ENCODE results near the gene INMT.
"Not testable (repeated sequence)": the region's sequence is repeated elsewhere in the genome, so short reads cannot be mapped to it uniquely, and the experiment has no call there.

Gene INMT

GRCh38 chr7:30751696-30752273, at the start of gene INMT:
INMT (plus strand) TSS chr7:30752135; CDS start chr7:30752151, 16 bp downstream.
- no peak within 1 kb of the TSS for H3K4me3 ChIP-seq (ENCODE audit: low read depth, low read length)

DNA sequence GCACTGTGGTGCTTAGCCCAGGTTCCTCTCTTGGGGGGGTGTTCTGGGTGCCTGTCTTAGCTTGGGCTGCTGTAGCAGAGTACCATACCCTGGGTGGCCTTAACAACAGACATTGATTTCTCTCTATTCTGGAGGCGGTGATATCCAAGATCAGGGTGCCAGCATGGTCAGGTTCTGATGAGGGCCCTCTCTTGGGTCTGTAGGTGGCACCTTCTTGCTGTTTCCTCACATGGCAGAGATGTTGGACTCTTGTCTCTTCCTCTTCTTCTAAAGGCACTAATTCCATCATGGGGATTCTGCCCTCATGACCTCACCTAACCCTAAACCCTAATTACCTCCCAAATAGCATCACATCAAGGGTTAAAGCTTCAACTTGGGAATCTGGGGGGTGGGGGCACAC, 49.7 kb upstream of the INMT start:
- no peak overlapping the region for H3K4me3 ChIP-seq (ENCODE audit: low read depth, low read length)

- H3K4me3 ChIP-seq (ENCODE audit: low read depth, low read length), result no peak overlapping the region
Observed at GRCh38 chr7:30703756-30704155, 48.2 kb upstream of the INMT start.

DNA sequence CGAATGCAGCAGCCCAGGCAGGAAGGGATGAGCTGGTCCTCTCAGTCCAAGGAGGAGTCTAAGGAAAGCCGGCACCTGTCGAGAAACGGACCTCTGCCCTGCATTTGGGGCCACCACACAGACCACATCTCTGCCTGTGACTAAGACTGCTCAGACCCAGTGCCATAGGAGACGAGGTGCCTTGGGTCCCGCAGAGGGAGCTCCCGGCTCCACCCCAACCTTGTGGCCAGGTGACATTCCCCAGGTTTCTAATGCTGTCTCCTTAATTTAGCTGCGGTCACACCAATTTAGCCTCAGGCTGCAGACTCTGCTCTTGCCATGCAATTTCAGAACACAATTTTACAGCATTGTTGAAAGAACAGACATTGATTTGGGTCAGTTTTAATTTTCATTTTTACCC, 46.9 kb upstream of the INMT start:
- no peak overlapping the region for H3K4me3 ChIP-seq (ENCODE audit: low read depth, low read length)

DNA sequence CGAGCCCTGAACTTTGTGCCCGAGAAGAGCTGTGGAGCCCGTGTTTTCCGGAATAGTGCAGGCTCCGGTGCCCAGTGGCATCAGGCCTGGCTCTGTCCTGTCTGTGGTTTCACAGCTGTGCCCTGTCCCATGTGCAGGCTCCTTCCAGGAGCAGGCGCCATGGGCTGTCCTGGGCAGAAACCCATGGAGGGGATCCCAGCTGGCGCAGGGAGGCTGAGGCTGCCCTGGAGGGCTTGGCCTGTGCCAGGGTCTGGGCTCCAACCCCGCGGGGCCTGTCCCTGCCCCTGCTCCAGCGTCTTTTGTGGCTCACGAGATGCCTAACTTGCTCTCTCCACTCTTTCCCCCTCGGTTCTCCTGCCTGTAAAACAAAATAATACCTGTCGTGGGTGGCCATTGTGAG, 46.3 kb upstream of the INMT start:
- H3K4me3 ChIP-seq (ENCODE audit: low read depth, low read length), result no peak overlapping the region

DNA sequence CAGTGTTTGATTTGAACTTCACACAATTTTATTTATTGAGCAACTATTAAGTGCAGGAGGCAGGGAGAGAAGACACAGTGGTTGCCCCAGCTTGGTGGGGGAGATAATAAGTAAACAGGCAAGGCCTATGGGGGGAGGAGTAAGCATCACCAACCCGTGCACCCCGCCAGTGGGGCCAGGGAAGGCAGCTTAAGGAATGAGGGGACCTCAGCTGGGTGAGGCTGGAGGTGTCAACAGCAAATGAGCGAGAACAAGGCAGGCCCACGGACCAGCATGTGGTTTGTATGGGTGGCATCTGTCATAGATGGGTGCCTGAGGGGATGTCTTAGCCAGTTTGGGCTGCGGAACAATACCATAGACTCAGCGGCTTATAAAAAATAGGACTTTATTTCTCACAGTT, 45.6 kb upstream of the INMT start:
- no peak overlapping the region for H3K4me3 ChIP-seq (ENCODE audit: low read depth, low read length)

DNA sequence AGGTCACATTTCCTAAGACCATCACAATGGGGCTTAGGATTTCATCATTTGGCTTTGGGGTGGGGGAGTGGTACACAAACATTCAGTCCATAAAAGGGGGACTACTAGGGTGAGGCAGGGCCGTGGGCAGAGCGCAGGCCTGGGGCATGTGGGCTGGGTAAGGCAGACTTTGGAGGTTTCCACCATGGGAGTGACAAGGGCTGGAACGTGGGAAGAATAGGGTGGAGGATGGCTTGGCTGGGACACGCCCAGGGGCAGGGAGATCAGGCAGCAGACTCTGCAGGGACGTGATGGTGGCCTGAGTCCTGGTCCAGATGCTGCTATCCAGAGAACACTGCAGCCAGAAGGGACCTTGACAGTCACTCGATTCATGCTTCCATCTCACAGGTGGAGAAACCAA, 45.0 kb upstream of the INMT start:
- no peak overlapping the region for H3K4me3 ChIP-seq (ENCODE audit: low read depth, low read length)

GRCh38 chr7:30707391-30708357, 44.3 kb upstream of the INMT start:
- H3K4me3 ChIP-seq (ENCODE audit: low read depth, low read length), result no peak overlapping the region

DNA sequence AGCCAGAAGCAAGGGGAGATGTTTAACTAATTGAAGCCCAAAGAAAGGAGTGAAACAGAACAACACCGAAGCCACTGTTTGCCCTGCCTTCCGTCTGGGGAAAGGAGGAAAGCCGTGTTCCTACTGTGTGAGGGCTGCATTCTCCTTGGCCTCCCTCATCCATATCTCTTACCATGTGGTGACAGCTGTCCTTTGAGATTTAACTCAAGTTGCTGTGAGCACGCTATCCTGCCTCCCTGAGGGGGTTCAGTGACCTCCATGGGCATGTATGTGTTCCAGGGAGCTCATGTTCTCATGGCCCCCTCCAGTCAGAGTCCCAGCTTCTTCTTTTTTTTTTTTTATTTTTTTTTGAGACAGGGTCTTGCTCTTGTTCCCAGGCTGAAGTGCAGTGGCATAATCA, 43.5 kb upstream of the INMT start:
- H3K4me3 ChIP-seq (ENCODE audit: low read depth, low read length), result no peak overlapping the region

DNA sequence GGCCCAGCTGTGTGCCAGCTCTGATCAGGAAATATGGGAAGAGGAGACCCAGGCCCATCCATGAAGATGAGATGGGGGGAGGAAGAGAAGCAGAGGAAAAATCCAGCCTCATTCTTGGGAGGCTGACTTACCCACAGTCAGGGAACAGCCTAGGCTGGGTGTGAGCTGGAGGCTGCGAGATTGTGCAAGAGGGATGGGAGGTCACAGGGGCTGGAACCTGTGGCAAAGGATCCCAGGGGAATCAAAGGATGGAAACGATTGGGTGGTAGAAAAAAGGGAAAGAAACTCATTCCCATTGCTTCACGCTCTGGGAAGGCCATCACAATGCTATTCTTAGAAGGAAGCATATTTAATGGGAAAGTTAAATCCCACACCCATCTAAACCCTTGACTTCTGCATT, 43.0 kb upstream of the INMT start:
- H3K4me3 ChIP-seq (ENCODE audit: low read depth, low read length), result no peak overlapping the region

- no peak overlapping the region for H3K4me3 ChIP-seq (ENCODE audit: low read depth, low read length)
Observed at GRCh38 chr7:30709549-30709948, 42.4 kb upstream of the INMT start.

DNA sequence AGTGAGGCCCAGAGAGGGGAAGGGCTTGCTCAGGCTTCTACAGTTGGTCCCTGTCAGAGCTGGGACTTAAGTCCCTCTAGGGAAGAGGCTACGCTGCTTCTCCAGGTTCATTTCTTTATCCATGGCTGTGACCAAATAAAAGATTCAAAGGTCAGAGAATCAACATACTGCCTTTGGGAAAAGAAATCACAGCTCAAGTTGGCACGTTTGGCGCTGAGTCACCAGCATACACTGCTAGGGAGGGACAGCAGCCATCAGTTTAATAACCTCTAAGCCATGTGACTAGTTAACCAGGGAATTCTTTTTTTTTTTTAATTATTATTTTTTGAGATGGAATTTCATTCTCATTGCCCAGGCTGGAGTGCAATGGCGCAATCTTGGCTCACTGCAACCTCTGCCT, 41.3 kb upstream of the INMT start:
- H3K4me3 ChIP-seq (ENCODE audit: low read depth, low read length), result no peak overlapping the region

DNA sequence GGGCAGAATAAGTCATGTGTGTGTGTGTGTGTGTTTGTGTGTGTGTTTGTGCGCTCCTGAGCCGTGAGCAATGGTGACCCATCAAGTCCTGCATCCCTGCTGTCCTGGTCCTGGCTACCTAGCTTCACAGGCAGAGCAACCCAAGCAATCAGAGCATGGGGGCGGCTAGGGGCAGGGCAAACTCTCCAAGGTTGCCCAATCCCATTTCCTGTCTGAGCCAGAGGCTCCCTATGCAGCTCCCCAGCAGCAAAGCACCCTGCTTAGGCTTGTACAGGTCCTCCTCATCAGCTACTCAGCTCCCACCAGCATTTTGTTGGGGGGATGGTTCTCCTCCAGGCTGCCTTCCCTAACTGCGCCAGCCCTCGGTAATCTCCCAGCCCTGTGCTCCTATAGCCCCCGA, 38.5 kb upstream of the INMT start:
- no peak overlapping the region for H3K4me3 ChIP-seq (ENCODE audit: low read depth, low read length)

DNA sequence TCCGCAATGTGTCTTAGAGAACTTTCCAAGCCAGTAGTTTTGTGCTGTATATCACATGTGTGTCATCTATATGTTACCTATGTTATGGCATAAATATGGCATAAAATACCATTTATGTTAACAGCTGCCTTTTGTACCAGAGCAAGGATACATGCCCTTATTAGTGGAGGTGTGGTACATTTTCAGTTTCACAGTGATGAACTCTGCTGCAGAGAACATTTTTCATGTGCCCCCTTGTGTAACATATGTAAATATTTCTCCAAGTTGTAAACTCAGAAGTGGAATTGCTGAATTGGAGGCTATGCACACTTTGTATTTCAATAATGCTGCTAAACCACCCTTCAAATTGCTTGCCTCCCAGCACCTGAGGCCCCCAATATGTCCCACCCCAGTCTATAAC, 37.8 kb upstream of the INMT start:
- H3K4me3 ChIP-seq (ENCODE audit: low read depth, low read length), result no peak overlapping the region

- H3K4me3 ChIP-seq (ENCODE audit: low read depth, low read length), result no peak overlapping the region
Observed at GRCh38 chr7:30717181-30717580, 34.8 kb upstream of the INMT start.

- not testable (repeated sequence) for H3K4me3 ChIP-seq (ENCODE audit: low read depth, low read length)
Observed at GRCh38 chr7:30719434-30719833, 32.5 kb upstream of the INMT start.

DNA sequence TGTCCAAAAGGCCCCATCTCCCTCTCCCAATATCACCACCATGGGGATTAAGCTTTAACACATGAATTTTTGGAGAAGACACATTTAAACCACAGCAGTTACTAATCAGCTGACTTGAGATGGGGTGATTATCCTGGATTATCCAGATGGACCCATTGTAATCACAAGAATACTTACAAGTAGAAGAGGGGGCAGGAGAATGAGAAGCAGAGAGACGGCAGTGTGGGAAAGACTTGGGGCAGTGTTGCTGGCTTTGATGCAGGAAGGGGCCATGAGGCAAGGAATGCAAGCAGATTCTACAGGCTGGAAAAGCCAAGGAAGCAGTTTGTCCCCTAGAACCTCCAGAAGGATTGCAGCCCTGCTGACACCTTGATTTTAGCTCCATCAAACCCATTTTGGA, 30.7 kb upstream of the INMT start:
- H3K4me3 ChIP-seq (ENCODE audit: low read depth, low read length), result no peak overlapping the region

DNA sequence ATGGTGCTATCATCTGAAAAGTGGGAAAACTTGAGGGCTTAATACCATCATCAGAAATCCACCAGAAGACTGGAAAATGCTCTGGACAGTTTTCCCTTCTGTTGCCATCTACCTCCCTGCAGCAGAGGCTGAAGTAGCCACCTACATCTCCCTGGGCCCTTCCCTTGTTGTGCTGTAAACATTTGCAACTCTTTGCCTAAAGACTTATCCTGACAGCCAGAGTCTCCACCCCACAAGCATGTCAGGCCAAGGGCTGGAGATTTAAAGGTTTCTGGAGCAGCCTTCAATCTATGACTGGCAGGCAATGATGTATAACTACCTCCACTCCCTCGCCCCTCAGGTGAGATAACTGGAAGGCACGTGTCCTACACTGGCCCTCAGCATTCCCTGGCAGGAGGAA, 29.7 kb upstream of the INMT start:
- H3K4me3 ChIP-seq (ENCODE audit: low read depth, low read length), result no peak overlapping the region

DNA sequence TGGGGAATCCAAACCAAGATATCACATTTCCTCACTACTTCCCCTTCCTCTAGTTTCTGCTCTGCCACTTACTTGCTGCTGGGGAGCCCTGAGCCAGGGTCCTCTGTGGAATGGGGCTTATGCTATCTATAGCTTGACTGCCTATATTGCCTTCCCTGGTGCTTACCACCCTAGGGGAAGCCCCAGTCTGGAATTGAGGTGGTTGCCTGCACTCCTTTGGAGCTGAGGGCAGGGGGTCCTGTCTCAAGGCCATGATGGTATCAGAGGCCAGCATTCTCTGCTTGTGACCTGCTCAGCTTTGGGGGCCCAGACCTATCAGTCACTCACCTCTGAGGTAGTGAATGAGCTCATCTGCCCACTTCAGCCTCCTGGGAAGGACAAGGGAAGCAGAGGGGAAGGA, 29.3 kb upstream of the INMT start:
- H3K4me3 ChIP-seq (ENCODE audit: low read depth, low read length), result no peak overlapping the region

DNA sequence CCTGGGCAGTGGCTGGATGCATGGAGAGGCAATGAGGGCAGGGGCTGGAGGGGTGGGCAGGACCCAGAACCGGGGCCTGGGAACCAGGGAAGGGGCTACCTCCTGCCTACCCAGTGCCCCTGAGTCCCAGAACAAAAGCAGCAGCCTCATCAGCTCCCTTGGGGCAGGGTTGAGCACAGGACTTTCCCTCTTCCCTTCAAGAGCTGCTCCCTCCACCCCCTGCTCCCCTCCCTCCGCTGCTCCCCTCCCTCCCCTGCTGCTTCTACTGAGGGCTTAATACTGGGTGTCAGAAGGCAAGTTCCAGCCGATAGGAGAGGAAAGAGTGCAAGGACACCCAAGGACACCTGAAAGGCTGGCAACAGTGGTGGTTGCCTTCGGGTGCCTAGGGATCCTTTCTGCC, 28.2 kb upstream of the INMT start:
- H3K4me3 ChIP-seq (ENCODE audit: low read depth, low read length), result no peak overlapping the region

DNA sequence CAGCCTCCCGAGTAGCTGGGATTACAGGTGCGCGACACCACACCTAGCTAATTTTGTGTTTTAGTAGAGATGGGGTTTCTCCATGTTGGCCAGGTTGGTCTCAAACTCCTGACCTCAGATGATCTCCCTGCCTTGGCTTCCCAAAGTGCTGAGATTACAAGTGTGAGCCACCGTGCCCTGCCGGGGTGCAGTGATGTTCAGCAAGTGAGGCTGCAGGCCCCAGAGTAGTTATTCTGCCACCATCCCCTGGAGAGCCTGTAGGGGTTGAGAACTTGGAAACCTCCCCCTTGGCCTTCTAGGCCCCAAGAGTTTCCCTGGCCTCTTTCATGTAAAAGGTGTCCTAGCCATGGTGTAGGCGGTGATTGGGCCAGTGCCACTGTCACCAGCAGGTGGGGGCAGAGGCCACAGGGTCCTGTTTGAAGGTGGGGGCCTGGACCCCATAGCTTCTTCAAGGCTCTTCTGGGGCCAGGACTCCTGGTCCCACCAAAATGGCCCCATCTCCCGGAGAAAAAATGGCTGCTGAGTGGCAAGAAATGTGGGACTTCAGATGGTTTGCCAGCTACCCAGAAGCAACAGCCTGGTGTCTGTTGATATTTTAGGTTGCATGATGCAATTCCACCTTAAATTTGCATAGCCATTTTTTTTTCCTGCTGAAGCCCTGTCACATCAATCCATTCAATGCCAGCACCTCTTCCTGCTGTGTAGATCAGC, 25.5 kb upstream of the INMT start:
- no peak overlapping the region for H3K4me3 ChIP-seq (ENCODE audit: low read depth, low read length)
